ENCODE data around the gene UBL7. TPM values are rescaled to one million over a fixed set of nuclear protein-coding genes. Genes with fewer than 3 reads are reported as not detected.

Gene UBL7
- total RNA-seq = 10 to 100 TPM; 55.9 to 60.9 TPM

- DNase-seq (peak; percentile 99), ATAC-seq (peak; percentile 97)
- H3K4me1 Mint-ChIP-seq = peaks cover 55% of the 10 kb centered on the region
- peaks cover 2% of the 10 kb centered on the region for H3K9me3 Mint-ChIP-seq (ENCODE audit: low read depth)
- H3K27ac Mint-ChIP-seq = peak within 1 kb of the TSS; percentile 94
- CTCF ChIA-PET = interaction anchor here (0.7 to 3.5 kb wide), 21 partner anchors 19 to 327 kb away, joined by 3 to 15 read pairs (median 4); partner anchors contain the start of gene CLK3
- H3K27me3 Mint-ChIP-seq = no peaks in the 10 kb centered on the region
- H3K4me3 Mint-ChIP-seq = peak within 1 kb of the TSS; percentile 97
- peaks cover 29% of the 10 kb centered on the region for H3K36me3 Mint-ChIP-seq
Measured at GRCh38 chr15:74460871-74461846, at the start of gene UBL7. Gene UBL7, minus strand, starts transcription at chr15:74461160. Its CDS starts 2,293 bp downstream, at chr15:74458867.

GRCh38 chr15:74506515-74506840 lies 45.5 kb upstream of the UBL7 start:
- Mint-ChIP-seq H3K27me3 (no peaks in the 10 kb centered on the region), H3K27ac (no peak overlapping the region), H3K4me1 (peaks cover 10% of the 10 kb centered on the region), H3K36me3 (peaks cover 14% of the 10 kb centered on the region), H3K4me3 (no peak overlapping the region), H3K9me3 (ENCODE audit: low read depth) (no peaks in the 10 kb centered on the region)
- no peak for DNase-seq
- CTCF ChIA-PET = interaction anchor here (1.2 kb wide), 1 partner anchor 30 kb away, joined by 3 read pairs; no protein-coding TSS in a partner anchor
- no peak for ATAC-seq

GRCh38 chr15:74505837-74506514 lies 45.0 kb upstream of the UBL7 start:
- Mint-ChIP-seq H3K9me3 (ENCODE audit: low read depth) (no peaks in the 10 kb centered on the region), H3K27ac (no peak overlapping the region), H3K27me3 (no peaks in the 10 kb centered on the region), H3K36me3 (peaks cover 11% of the 10 kb centered on the region), H3K4me3 (no peak overlapping the region), H3K4me1 (peaks cover 6% of the 10 kb centered on the region)
- CTCF ChIA-PET = no interaction called here
- DNase-seq (no peak), ATAC-seq (no peak)

- ATAC-seq = no peak
- Mint-ChIP-seq H3K27me3 (no peaks in the 10 kb centered on the region), H3K9me3 (ENCODE audit: low read depth) (no peaks in the 10 kb centered on the region)
Measured at GRCh38 chr15:74504836-74505235, 43.9 kb upstream of the UBL7 start.

GRCh38 chr15:74504418-74504817 lies 43.5 kb upstream of the UBL7 start:
- Mint-ChIP-seq H3K27ac (no peak overlapping the region), H3K4me1 (peaks cover 6% of the 10 kb centered on the region), H3K36me3 (peaks cover 11% of the 10 kb centered on the region), H3K27me3 (no peaks in the 10 kb centered on the region), H3K4me3 (no peak overlapping the region), H3K9me3 (ENCODE audit: low read depth) (no peaks in the 10 kb centered on the region)
- ATAC-seq (no peak), DNase-seq (no peak)
- CTCF ChIA-PET = no interaction called here

More at GRCh38 chr15:74504836-74505235, 43.9 kb upstream of the UBL7 start:
- CTCF ChIA-PET = no interaction called here
- DNase-seq = no peak
- no peak overlapping the region for H3K4me3 Mint-ChIP-seq
- peaks cover 6% of the 10 kb centered on the region for H3K4me1 Mint-ChIP-seq
- H3K27ac Mint-ChIP-seq = no peak overlapping the region
- H3K36me3 Mint-ChIP-seq = peaks cover 11% of the 10 kb centered on the region

GRCh38 chr15:74502301-74502700 lies 41.3 kb upstream of the UBL7 start:
- H3K27ac Mint-ChIP-seq = no peak overlapping the region
- no peak overlapping the region for H3K4me3 Mint-ChIP-seq
- H3K36me3 Mint-ChIP-seq = peaks cover 11% of the 10 kb centered on the region
- H3K27me3 Mint-ChIP-seq = no peaks in the 10 kb centered on the region
- H3K4me1 Mint-ChIP-seq = peaks cover 6% of the 10 kb centered on the region
- DNase-seq (no peak), ATAC-seq (no peak)
- no peaks in the 10 kb centered on the region for H3K9me3 Mint-ChIP-seq (ENCODE audit: low read depth)
- CTCF ChIA-PET = interaction anchor here (0.6 to 1.7 kb wide), 3 partner anchors 13 to 120 kb away, joined by 3 to 5 read pairs (median 3); no protein-coding TSS in a partner anchor

GRCh38 chr15:74500401-74500800 lies 39.4 kb upstream of the UBL7 start:
- CTCF ChIA-PET = interaction anchor here (1.0 kb wide), 1 partner anchor 53 kb away, joined by 3 read pairs; no protein-coding TSS in a partner anchor
- Mint-ChIP-seq H3K36me3 (peaks cover 11% of the 10 kb centered on the region), H3K4me1 (peaks cover 6% of the 10 kb centered on the region), H3K27ac (no peak overlapping the region), H3K9me3 (ENCODE audit: low read depth) (no peaks in the 10 kb centered on the region), H3K4me3 (no peak overlapping the region), H3K27me3 (no peaks in the 10 kb centered on the region)
- ATAC-seq (no peak), DNase-seq (no peak)

GRCh38 chr15:74499366-74499765 lies 38.4 kb upstream of the UBL7 start:
- Mint-ChIP-seq H3K9me3 (ENCODE audit: low read depth) (no peaks in the 10 kb centered on the region), H3K4me1 (peaks cover 6% of the 10 kb centered on the region), H3K4me3 (no peak overlapping the region), H3K36me3 (peaks cover 11% of the 10 kb centered on the region), H3K27me3 (no peaks in the 10 kb centered on the region), H3K27ac (no peak overlapping the region)
- no peak for ATAC-seq
- DNase-seq = no peak
- CTCF ChIA-PET = interaction anchor here (0.9 to 1.1 kb wide), 2 partner anchors 14 kb away, joined by 3 read pairs; no protein-coding TSS in a partner anchor

- H3K36me3 Mint-ChIP-seq = peaks cover 2% of the 10 kb centered on the region
- no peaks in the 10 kb centered on the region for H3K9me3 Mint-ChIP-seq (ENCODE audit: low read depth)
- H3K4me1 Mint-ChIP-seq = peaks cover 4% of the 10 kb centered on the region
- H3K4me3 Mint-ChIP-seq = no peak overlapping the region
- CTCF ChIA-PET = no interaction called here
- no peaks in the 10 kb centered on the region for H3K27me3 Mint-ChIP-seq
- no peak overlapping the region for H3K27ac Mint-ChIP-seq
- ATAC-seq (no peak), DNase-seq (no peak)
Measured at GRCh38 chr15:74497584-74497983, 36.6 kb upstream of the UBL7 start.

GRCh38 chr15:74496648-74497047 lies 35.7 kb upstream of the UBL7 start:
- Mint-ChIP-seq H3K4me1 (no peaks in the 10 kb centered on the region), H3K4me3 (no peak overlapping the region), H3K36me3 (peaks cover 2% of the 10 kb centered on the region), H3K27me3 (no peaks in the 10 kb centered on the region), H3K27ac (no peak overlapping the region), H3K9me3 (ENCODE audit: low read depth) (no peaks in the 10 kb centered on the region)
- ATAC-seq (no peak), DNase-seq (no peak)
- CTCF ChIA-PET = no interaction called here

- DNase-seq (no peak), ATAC-seq (no peak)
- H3K27me3 Mint-ChIP-seq = no peaks in the 10 kb centered on the region
- peaks cover 3% of the 10 kb centered on the region for H3K36me3 Mint-ChIP-seq
- peak overlapping the region; percentile 40 for H3K4me3 Mint-ChIP-seq
- H3K27ac Mint-ChIP-seq = peak overlapping the region; percentile 84
- CTCF ChIA-PET = interaction anchor here (1.6 to 3.4 kb wide), 5 partner anchors 17 to 115 kb away, joined by 3 to 30 read pairs (median 9); no protein-coding TSS in a partner anchor
- H3K4me1 Mint-ChIP-seq = peaks cover 26% of the 10 kb centered on the region
- no peaks in the 10 kb centered on the region for H3K9me3 Mint-ChIP-seq (ENCODE audit: low read depth)
Measured at GRCh38 chr15:74490339-74490689, 29.4 kb upstream of the UBL7 start.

GRCh38 chr15:74489518-74490338 lies 28.8 kb upstream of the UBL7 start:
- CTCF ChIA-PET = interaction anchor here (0.5 to 3.4 kb wide), 14 partner anchors 11 to 191 kb away, joined by 3 to 30 read pairs (median 5); no protein-coding TSS in a partner anchor
- DNase-seq (peak; percentile 88), ATAC-seq (peak; percentile 92)
- Mint-ChIP-seq H3K36me3 (peaks cover 3% of the 10 kb centered on the region), H3K27ac (peak overlapping the region; percentile 84), H3K27me3 (no peaks in the 10 kb centered on the region), H3K4me1 (peaks cover 26% of the 10 kb centered on the region), H3K9me3 (ENCODE audit: low read depth) (no peaks in the 10 kb centered on the region), H3K4me3 (peak overlapping the region; percentile 40)

GRCh38 chr15:74488776-74489175 lies 27.8 kb upstream of the UBL7 start:
- peaks cover 26% of the 10 kb centered on the region for H3K4me1 Mint-ChIP-seq
- no peak for ATAC-seq
- peaks cover 3% of the 10 kb centered on the region for H3K36me3 Mint-ChIP-seq
- peak overlapping the region; percentile 17 for H3K4me3 Mint-ChIP-seq
- H3K9me3 Mint-ChIP-seq (ENCODE audit: low read depth) = no peaks in the 10 kb centered on the region
- H3K27me3 Mint-ChIP-seq = no peaks in the 10 kb centered on the region
- CTCF ChIA-PET = interaction anchor here (1.1 to 3.4 kb wide), 8 partner anchors 10 to 114 kb away, joined by 3 to 30 read pairs (median 6); no protein-coding TSS in a partner anchor
- DNase-seq = no peak
- H3K27ac Mint-ChIP-seq = peak overlapping the region; percentile 84
